Body of pancreas (tissue), 4 donors: ENCODE measurements around the gene DDX1. TPM values are rescaled to one million over a fixed set of nuclear protein-coding genes. Genes with fewer than 3 reads are reported as not detected.

ENCODE experiments used
- ATAC-seq: fragments of 150-250 bp; one replicate; pipeline ENCODE4 v1.9.1; 2016
- DNase-seq, 4 donors: peaks; one replicate each; pipeline ENCODE4 v3.0.0-alpha.2; 2019
- H3K27ac ChIP-seq, 4 donors: fragments of 200-600 bp; sonication (generic); 1 replicate in 3 of 4; 2 replicates in 1 of 4; pipeline versions ENCODE4 v1.5.1 to v1.6.1; 2016 to 2019; ENCODE audit warnings: mild to moderate bottlenecking in 1 of 4, mixed read lengths in 1 of 4, moderate library complexity in 1 of 4
- H3K27me3 ChIP-seq, 2 donors: fragments of 200-600 bp; sonication (generic); one replicate each; pipeline ENCODE4 v1.6.0; 2016; ENCODE audit warnings: mild to moderate bottlenecking in 1 of 2
- H3K36me3 ChIP-seq, 2 donors: fragments of 200-600 bp; sonication (generic); replicated peaks in 1 of 2; 2 replicates each; pipeline ENCODE4 v1.5.1; 2016; ENCODE audit warnings: low read depth in 2 of 2; ENCODE audit not compliant: insufficient read depth in 1 of 2
- H3K4me1 ChIP-seq: fragments of 200-600 bp; sonication (generic); one replicate; pipeline ENCODE4 v1.6.0; 2016
- H3K4me3 ChIP-seq, 2 donors: fragments of 200-600 bp; sonication (generic); 1 replicate in 1 of 2; 2 replicates in 1 of 2; pipeline ENCODE4 v1.5.1; 2016 to 2019
- H3K9me3 ChIP-seq, 3 donors: fragments of 200-600 bp; sonication (generic); 1 replicate in 2 of 3; 2 replicates in 1 of 3; pipeline ENCODE4 v1.5.1; 2016
- CTCF ChIP-seq, 7 experiments: fragments of 450-650 bp in 4 of 7; fragments of 200-600 bp in 3 of 7; sonication (generic) in 3 of 7; IDR thresholded peaks; one replicate each; pipeline ENCODE4 v1.5.1; 2016 to 2019; ENCODE audit warnings: antibody characterized with exemption in 7 of 7
- POLR2A ChIP-seq, 3 donors: fragments of 450-650 bp; IDR thresholded peaks; one replicate each; pipeline ENCODE4 v1.6.1; 2016; ENCODE audit warnings: antibody characterized with exemption in 3 of 3, mild to moderate bottlenecking in 2 of 3
- WGBS, 2 donors: methylation state at CpG; one replicate each; pipeline ENCODE4 v1.1.5; 2017; 5-methylcytosine and 5-hydroxymethylcytosine counted together
- intact Hi-C: fragments of 100-400 bp; cut with DNase I; formaldehyde crosslinking; loops from one replicate; pipeline ENCODE4 v1.15.1; 2023
- total RNA-seq, 2 donors: library from RNA; depleted of rRNA; stranded (reverse); fragments of >200 nt; gene quantifications; one replicate each; pipeline ENCODE4 v1.1.0, GENCODE V29; 2016

DDX1 gene
- total RNA-seq, 2 donors from 2014 or later, result 35.3 to 61.3 TPM

GRCh38 chr2:15594291-15595256, 2.9 kb downstream of the DDX1 start:
- no peak for DNase-seq
- Histone ChIP-seq H3K9me3 (no peaks in the 10 kb centered on the region), H3K27me3 (no peaks in the 10 kb centered on the region), H3K4me3 (no peak overlapping the region), H3K27ac (no peak overlapping the region), H3K36me3 (peaks cover 0 to 22% of the 10 kb centered on the region in 2 donors), H3K4me1 (peaks cover 19% of the 10 kb centered on the region)
- WGBS, 2 donors, result 48 to 50% methylated on average over 5 of the region's 5 CpGs
- intact Hi-C loops, result no loop called here
- no peak for TF ChIP-seq CTCF (IDR thresholded peaks at IDR 0.05)
- no peak for ATAC-seq

GRCh38 chr2:15595342-15595905, 3.8 kb downstream of the DDX1 start:
- 95 to 96% methylated on average over 6 of the region's 6 CpGs for WGBS, 2 donors
- Histone ChIP-seq H3K27ac (no peak overlapping the region), H3K4me3 (no peak overlapping the region), H3K36me3 (peaks cover 3 to 30% of the 10 kb centered on the region in 2 donors), H3K27me3 (no peaks in the 10 kb centered on the region), H3K9me3 (no peaks in the 10 kb centered on the region), H3K4me1 (peaks cover 19% of the 10 kb centered on the region)
- TF ChIP-seq POLR2A (IDR thresholded peaks at IDR 0.05), result no peak
- TF ChIP-seq CTCF (IDR thresholded peaks at IDR 0.05), result no peak
- intact Hi-C loops, result no loop called here
- ATAC-seq (no peak), DNase-seq (no peak)

- WGBS, 2 donors, result 93 to 97% methylated on average over 4 of the region's 4 CpGs
- Histone ChIP-seq H3K4me3 (no peak overlapping the region), H3K4me1 (peaks cover 18% of the 10 kb centered on the region), H3K27ac (no peak overlapping the region), H3K36me3 (peaks cover 3 to 33% of the 10 kb centered on the region in 2 donors), H3K27me3 (no peaks in the 10 kb centered on the region), H3K9me3 (no peaks in the 10 kb centered on the region)
- DNase-seq (no peak), ATAC-seq (no peak)
- intact Hi-C loops, result no loop called here
- TF ChIP-seq CTCF (IDR thresholded peaks at IDR 0.05) (no peak), POLR2A (IDR thresholded peaks at IDR 0.05) (no peak)
Measured at GRCh38 chr2:15595936-15596335, 4.3 kb downstream of the DDX1 start.

- no peak for ATAC-seq
Measured at GRCh38 chr2:15596350-15596749, 4.7 kb downstream of the DDX1 start.

More at GRCh38 chr2:15596350-15596749, 4.7 kb downstream of the DDX1 start:
- Histone ChIP-seq H3K27me3 (no peaks in the 10 kb centered on the region), H3K4me1 (peaks cover 14% of the 10 kb centered on the region), H3K9me3 (no peaks in the 10 kb centered on the region), H3K36me3 (peaks cover 7 to 37% of the 10 kb centered on the region in 2 donors), H3K27ac (no peak overlapping the region), H3K4me3 (no peak overlapping the region)
- intact Hi-C loops, result no loop called here
- 77 to 82% methylated on average over 2 of the region's 2 CpGs for WGBS, 2 donors
- DNase-seq, result no peak
- TF ChIP-seq CTCF (IDR thresholded peaks at IDR 0.05), result no peak
- TF ChIP-seq POLR2A (IDR thresholded peaks at IDR 0.05), result no peak
